COLO668 (cell line): ENCODE data around the gene KCNE4.

Source experiments
- DNase-seq: peaks from one replicate; lab custom pipeline; 2025; ENCODE audit not compliant: unreplicated experiment; lab: John Stamatoyannopoulos, UW

KCNE4 gene

GRCh38 chr2:223040527-223040926, 11.5 kb upstream of the KCNE4 start:
- no peak for DNase-seq

GRCh38 chr2:223041527-223042109, 10.4 kb upstream of the KCNE4 start:
- peak; percentile 64 for DNase-seq

GRCh38 chr2:223042284-223042683, 9.7 kb upstream of the KCNE4 start:
- no peak for DNase-seq

GRCh38 chr2:223042704-223043118, 9.3 kb upstream of the KCNE4 start:
- DNase-seq = no peak

GRCh38 chr2:223043164-223043941, 8.6 kb upstream of the KCNE4 start:
- DNase-seq = no peak

- DNase-seq = no peak
Measured at GRCh38 chr2:223044092-223044836, 7.7 kb upstream of the KCNE4 start.

GRCh38 chr2:223044916-223045700, 6.9 kb upstream of the KCNE4 start:
- DNase-seq = no peak

- no peak for DNase-seq
Measured at GRCh38 chr2:223046470-223047040, 5.4 kb upstream of the KCNE4 start.

GRCh38 chr2:223047260-223047761, 4.7 kb upstream of the KCNE4 start:
- DNase-seq = no peak

- DNase-seq = no peak
Measured at GRCh38 chr2:223048519-223048918, 3.5 kb upstream of the KCNE4 start.

- no peak for DNase-seq
Measured at GRCh38 chr2:223049356-223049755, 2.6 kb upstream of the KCNE4 start.

DNA sequence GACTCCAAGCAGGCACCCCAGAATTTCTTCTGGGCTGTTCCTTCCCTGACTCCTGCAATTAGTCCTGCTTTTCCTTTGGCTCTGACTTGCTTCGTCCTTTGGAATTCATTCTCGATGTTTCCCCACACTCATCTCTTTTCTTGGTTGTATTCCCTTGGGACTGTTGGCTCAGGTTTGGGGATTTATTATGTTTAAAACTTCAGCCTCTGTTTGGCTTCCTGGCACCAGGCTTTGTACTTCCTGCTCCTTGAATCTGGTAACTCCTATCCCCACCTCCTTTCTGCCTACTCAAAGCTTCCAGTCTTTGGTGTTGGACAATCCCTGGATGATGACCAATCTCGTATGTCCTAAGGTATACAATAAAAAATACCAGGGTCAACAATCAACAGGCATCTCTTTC, 1.8 kb upstream of the KCNE4 start:
- no peak for DNase-seq

DNA sequence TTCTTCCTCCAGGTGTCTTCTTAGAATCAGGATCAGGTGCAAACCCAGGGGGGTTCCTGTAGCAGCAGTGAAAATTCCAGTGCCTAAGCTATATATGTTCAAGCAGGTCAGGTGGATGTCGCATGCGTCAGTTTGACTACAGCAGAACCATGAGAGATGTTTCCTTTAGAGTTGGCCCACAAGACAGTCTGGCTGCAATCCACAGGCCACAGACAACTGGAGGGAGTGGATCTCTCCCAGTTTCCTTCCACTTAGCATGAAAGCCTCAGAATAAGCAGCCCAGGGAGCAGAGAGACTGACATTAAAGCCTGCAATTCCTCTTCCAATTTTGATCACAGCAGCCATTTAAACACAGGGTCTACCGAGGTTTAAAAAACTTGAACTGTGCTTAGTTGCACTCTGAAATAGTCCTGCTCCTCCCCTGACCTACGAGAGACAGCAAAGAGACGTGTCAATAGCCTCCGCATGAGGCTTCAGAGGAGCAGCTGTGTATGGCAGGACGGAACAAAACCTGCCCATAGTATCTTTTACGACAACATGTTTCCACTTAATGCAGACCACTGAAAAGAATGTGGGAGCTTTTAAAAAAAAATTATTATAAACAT, 988 bp upstream of the KCNE4 start:
- DNase-seq = no peak

DNA sequence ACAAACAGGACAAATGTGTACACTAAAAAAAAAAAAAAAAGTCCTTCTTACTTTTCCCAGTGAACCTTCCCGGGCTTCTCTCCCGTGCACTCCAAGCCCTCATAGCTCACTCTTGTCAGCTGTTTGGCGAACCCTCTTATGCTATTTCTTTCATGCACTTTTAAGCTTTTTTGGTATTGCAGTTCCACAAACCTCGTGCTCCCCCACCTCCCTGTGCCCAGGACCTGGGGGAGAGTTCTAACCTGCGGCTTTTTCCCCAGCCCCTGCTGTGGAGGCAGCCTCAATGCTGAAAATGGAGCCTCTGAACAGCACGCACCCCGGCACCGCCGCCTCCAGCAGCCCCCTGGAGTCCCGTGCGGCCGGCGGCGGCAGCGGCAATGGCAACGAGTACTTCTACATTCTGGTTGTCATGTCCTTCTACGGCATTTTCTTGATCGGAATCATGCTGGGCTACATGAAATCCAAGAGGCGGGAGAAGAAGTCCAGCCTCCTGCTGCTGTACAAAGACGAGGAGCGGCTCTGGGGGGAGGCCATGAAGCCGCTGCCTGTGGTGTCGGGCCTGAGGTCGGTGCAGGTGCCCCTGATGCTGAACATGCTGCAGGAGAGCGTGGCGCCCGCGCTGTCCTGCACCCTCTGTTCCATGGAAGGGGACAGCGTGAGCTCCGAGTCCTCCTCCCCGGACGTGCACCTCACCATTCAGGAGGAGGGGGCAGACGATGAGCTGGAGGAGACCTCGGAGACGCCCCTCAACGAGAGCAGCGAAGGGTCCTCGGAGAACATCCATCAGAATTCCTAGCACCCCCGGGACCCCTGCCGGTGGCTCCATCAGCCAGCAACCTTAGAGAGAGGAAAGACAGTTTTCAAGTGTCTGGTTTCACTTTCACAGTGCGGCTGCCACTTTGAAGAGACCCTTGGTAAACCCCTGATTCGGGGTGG, 826 bp downstream of the KCNE4 start:
- DNase-seq = peak; percentile 40

DNA sequence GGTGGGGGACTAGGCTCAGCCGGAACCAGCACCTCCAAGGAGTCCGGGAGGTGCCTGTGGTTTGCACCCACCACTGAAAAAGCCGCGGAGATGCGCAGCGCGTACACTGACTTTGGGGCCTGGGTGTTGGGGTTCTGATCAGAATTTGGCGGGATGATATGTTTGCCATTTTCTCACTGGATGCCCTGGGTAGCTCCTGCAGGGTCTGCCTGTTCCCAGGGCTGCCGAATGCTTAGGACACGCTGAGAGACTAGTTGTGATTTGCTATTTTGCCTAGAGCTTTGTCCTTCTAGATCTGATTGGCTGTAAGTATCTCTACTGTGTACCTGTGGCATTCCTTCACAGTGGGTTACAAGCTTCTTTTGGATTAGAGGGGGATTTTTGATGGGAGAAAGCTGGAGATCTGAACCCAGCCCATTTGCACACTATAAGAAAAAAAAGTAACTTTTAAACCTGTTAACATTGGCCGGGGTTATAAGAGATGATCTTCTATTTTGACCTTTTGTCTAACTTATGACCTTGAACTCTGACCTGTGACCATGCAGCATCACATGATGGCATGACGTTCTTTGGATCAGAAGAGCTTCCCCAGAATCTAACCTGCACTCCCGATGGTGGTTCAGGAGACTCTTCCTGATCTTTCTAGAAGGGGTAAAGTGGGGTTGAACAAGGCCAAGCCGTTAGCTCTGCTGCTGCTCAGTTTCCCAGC, 1.6 kb downstream of the KCNE4 start:
- DNase-seq = no peak

DNA sequence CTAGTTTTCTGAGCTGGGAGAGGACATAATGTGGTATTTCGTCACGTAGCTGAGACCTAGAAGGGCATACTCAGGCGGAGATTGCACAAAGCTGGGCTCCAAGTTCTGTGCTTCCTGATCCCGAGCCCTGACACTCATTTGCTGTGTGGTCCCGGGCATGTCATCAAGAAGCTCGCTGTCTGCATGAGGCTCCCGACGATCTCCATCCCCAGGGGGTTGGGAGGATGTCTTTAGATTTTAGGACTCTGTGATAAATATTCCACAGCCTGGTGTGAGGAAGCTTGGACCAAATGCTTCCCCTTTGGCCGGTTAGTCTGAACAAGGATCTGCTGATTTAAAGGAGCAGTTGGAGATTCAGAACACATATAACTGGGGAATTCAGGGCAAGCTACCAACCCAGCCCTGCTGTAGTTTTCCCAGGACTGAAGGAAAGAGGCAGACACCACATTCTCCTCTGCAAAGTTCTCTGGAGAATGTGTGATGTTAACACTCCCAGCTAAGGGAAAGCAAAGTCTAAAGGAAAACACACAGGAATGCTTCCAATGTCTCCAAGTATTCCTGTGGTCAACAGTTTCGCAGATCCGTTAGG, 2.3 kb downstream of the KCNE4 start:
- no peak for DNase-seq

GRCh38 chr2:223055140-223055539, 3.1 kb downstream of the KCNE4 start:
- DNase-seq = no peak

DNA sequence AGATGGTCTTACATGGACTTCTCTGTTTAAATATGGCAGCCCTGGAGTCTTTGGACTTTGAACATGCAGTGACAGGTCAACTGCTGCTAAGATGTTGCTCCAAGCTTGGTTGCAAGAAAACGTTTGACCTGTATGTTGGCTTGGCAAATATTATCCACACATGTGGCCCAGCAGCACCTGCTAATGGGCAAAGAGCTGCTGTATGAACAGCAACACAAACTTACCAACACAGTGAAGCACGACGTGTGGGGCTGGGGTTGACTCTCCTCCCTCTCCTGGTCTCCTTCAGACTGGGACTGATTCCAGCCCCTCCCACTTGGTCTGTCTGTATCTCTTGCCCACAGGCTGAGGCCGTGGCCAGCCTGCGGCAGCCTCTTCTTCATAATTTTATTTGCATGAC, 3.8 kb downstream of the KCNE4 start:
- DNase-seq = no peak
